GM21529 (cell line): ENCODE results near the gene SLC30A7.
"Not testable (repeated sequence)": the region's sequence is repeated elsewhere in the genome, so short reads cannot be mapped to it uniquely, and the experiment has no call there.

Experiments used
- ATAC-seq: cut with Tn5 transposase; IDR thresholded peaks from one replicate; pipeline ENCODE4 v1.9.1; 2021; ENCODE audit not compliant: unreplicated experiment

Gene SLC30A7, protein sequence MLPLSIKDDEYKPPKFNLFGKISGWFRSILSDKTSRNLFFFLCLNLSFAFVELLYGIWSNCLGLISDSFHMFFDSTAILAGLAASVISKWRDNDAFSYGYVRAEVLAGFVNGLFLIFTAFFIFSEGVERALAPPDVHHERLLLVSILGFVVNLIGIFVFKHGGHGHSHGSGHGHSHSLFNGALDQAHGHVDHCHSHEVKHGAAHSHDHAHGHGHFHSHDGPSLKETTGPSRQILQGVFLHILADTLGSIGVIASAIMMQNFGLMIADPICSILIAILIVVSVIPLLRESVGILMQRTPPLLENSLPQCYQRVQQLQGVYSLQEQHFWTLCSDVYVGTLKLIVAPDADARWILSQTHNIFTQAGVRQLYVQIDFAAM

DNA sequence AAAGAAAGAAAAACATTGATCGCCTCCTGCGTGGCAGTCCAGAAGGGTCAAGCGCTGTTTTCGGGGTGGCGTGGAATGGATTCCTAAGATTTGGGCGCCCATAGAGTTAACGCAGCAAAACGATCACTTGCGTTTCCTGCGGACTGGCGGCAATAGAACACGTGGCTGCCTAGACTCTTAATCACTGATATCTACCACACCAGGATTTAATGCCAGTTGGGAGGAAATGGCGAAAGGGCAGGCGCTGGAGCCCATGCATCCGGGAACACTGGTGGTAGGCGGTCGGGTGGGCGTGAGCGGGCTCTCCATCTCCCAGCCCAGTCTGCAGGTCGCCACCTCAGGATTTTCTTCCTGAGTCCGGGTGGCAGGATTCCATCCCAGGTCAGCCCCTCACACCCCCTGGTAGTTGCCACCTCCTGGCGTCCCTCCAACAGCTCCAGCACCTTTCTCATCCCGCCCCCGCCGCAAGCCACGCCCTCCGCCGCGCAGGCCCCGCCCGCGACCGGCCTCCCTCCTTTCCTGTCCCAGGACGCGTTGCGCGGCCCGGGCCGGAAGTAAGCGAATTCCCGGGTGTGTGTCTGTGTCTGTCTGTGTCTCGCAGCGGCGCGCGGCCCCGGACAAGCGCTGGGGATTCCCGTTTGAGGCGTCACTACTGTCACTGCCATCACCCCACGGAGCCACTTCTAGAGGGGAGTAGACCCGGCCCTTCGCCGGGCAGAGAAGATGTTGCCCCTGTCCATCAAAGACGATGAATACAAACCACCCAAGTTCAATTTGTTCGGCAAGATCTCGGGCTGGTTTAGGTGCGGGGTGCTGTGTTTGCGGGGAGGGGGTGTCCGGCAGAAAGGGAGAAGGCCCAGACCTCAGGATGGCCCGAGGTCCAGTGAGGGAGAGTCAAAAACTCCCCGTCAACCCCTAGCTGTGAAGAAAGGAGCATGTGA is at the start of gene SLC30A7:
Gene SLC30A7, plus strand, starts transcription at position 551 of the 941 bp plus-strand sequence. Its CDS starts 173 bp downstream, at position 724.
- ATAC-seq, result peak; percentile 72

DNA sequence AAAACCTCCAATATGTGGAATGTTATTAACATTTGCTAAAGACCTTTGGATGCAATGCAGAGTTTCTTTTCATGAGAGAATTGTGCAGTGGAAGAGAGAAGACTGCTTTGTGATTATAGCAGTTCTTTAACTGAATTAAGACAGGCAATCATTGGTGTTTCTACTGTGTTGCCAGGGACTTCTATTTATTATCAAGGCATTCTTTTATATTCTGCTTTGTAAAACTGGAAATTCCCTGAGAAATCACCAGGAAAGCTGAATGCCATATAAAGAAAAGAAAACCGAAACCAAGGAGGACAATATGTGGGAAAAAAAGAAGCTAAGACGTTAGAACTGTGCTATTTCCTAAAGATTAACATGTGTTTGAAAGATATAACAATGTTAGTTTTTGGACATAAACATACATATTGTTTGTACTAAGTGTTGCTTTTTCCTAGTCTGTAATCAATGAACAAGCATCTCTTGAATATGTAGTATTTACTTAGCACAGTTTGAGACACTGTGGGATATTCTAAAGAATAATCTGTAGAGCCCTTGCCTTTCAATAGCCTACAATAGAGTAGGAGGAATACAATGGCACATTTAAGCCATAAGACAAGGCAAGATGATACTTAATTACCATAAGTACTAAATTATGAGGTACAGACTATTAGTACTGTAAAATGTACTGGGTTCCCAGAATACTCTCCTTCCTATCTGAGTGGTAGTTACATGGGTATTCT is 48.4 kb upstream of the SLC30A7 start:
- ATAC-seq, result no peak

DNA sequence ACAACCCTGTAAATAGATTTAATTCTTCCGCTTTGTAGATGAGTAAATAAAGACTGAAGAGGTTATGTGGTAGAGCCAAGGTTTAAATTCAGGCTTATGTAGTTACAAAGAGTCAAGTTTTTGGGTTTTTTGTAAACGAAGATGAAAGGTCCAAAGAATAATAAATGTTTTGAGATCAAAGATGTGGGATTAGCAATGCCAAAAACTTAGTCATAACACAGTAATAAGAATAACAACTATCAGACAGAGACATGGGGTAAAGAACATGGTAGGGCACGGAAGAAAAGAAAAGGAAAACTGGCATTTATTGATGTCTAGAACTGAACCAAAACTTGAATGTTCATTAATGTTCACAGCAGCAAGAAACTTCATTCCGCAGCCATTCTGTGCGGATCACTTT is 44.2 kb upstream of the SLC30A7 start:
- ATAC-seq, result no peak

DNA sequence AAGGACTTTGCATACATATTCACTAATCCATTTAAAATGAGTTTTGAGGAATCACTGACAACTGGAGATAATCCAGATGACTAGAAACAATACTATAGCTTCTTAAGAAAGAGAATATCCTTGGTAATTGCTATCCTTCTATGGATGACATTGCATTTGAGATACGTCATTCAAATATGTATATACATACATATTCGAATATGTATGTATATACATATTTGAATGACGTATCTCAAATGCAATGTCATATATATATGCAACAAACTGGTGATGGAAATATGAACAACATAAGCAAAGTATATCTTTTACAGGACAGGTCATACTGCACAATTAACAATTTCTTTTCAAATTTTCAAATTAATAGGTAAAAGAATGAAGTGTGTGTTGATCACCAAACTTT is 42.9 kb upstream of the SLC30A7 start:
- ATAC-seq, result no peak

DNA sequence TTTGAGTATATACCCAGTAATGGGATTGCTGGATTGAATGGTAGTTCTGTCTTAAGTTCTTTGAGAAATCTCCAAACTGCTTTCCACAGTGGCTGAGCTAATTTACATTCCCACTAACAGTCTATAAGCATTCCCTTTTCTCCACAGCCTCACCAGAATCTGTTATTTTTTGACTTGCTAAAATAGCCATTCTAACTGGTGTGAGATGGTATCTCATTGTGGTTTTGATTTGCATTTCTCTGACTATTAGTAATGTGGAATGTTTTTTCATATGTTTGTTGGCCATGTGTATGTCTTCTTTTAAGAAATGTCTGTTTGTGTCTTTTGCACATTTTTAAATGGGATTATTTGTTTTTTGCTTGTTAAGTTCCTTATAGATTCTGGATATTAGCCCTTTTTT is 40.8 kb upstream of the SLC30A7 start:
- ATAC-seq, result not testable (repeated sequence)

DNA sequence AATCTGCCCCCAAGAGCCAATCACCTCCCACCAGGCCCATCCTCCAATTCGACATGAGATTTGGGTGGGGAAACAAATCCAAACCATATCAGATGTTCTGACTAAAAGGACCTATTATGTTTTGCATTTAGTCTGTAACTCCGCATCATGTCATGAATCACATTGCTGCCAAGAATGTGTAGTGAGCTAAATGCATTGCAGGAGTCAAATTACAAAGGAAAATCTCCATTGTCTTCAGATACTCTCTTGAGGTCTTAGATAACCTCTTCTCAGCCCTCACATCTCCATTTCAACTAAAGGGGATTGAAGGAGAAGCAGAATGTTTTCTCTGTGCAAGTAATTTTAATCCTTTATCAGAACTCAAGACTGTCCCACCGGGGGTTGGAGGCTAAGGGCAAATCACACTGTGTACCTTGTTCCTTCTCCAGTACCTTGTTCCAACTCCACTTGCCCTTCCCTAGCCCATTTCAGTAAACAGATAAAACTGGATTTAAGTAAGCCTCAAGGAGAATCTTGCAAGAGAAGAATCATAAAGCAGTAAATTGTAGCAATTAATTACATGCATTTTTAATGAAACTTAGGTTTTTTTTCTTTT is 35.4 kb upstream of the SLC30A7 start:
- no peak for ATAC-seq

DNA sequence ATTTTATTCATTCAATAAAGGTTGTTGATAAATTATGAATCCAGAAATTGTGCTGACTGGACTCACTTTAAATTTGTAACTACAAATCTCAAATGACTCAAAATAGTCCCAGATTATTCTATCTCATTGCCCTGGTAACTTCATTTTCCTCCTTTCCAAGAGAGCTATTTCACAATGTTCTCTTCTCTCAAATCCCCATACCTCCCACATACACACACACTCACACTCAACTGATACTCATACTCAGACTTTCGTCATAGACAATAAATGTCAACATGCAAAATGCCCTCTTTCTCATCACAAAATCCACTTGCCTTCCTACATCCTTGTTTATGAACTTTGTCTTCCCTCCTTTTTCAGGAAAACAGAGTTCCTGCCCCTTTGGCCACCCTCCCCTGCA is 34.5 kb upstream of the SLC30A7 start:
- ATAC-seq, result no peak

DNA sequence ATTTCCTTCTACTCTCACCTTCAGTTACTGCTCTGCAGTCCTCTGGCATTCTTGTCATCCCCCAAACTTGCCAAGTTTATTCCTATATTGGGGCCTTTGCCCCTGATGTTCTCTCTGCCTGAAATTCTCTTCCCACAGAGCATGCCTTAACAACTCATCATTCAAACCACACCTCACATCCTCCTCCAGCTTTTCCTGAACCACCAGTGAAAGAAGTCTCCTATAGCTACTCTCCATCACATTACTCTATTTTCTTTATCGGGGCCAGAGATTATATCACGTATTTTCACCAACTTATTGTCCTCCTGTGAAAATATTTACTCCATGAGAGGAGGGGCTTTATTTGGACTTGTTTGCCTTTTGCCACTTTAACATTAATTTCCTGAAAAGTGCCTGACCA is 33.3 kb upstream of the SLC30A7 start:
- ATAC-seq, result no peak

DNA sequence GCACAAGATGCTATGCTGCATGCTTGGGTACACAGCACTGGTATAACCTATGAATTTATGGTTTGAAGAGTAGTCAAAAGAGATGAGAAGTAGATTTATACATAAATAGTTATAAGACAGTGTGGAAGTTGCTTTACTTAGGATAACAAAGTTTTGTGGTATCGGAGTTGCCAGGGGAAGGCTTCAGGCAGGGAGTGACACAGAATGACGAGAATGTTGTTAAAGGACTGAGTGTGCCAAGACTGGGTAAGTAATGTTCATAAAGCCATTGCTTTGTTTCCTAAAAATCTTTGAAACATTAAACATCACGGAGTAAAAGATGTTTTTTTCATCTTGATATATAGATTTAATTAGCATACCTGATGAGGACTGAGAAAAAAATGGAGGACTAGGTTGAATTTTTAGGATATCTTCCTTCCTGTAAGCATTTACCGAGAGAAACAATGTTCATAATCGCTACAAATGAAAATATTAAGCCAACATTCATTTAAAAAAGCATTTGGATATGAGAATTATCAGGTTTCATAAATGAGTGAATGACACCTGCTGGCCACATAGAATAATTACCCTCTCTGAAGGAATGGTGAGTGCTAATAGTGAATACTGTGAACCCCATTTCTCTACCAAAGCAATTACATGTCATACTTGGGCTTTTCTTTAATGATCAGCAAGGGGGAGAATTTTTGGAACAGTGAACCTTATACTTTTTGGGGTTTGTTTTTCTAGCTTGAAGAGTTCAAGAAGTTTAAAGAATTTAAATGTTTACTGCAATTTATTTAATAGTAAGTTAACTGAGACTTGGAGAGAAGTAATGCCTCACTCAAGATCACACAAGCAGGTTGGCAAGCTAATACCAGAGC is 29.6 kb upstream of the SLC30A7 start:
- peak; percentile 63 for ATAC-seq

DNA sequence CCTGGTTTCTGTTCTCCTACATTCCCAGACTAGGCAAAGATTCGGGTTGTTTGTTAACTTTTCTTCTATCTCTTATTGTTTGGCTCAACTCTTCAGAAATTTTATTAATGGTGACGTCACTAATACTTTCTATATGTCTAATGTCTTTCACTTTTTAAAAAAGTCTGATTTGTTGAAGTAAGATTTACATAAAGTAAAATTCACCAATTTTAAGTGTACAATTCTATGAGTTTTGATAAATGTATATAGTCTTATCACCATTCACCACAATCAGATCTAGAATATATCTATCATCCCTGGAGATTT is 29.0 kb upstream of the SLC30A7 start:
- ATAC-seq, result no peak

DNA sequence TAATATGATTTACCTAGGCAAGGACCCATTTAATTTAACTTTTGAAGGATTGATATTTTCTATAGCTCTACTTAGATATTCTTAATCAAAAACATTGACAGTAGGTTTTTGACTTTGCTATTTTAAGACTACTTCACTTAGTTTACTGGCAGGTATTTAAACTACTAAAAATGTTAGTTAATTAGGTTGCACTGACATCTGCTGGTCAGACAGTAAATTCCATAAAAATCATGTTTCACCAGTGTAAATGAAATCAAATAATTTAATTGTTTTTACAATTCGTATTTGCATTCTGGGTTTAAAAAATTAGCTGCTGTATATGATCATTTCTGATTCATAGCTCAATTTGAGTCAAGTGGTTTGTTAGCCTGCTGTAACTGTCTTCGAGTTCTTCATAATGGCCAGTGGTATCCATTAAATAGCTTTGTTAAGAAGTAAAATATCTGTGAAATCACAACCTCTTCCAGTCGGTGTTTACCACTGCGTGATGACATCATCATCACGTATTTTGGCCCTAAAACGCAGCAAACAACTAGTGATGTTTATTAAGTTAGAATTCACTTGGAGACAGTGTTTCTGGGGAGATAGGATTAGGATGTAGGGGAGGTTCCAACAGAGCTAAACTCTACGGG is 27.4 kb upstream of the SLC30A7 start:
- ATAC-seq, result no peak

DNA sequence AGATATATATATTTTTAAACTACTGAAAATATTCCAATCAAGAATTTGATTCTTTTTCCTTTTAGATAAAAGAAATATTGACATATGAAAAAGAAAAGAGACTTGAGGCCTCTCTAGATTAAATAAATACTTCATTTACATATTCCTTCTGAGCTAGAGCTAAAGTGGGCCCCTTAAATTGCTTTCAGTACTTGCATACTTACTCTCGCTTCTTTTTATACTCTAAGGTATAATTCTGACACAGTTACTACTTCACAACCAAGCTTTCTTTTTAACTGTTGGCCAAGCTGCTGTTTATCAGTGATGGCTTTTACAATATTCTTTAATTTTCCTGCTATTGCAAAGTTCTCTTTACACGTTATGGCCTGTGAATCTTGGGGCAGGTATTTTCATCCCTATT is 25.9 kb upstream of the SLC30A7 start:
- no peak for ATAC-seq

DNA sequence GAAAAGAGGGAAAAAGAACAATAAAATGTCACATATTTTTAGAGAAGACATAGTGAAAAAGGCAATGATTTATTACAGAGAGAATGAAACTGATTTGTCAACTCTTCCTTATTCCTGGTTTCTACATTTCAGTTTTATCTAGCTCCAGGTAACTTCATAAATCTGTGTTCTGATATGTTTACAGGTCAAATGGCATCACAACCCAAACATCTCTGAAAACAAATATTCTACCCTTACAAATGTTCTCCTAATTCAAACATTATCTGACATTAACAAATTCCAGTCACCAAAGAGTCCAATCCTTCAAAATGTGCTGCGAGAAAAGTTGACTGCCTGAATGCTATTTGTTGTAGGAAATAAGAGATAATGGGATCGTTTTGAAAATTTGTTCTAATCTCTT is 21.5 kb upstream of the SLC30A7 start:
- ATAC-seq, result no peak

DNA sequence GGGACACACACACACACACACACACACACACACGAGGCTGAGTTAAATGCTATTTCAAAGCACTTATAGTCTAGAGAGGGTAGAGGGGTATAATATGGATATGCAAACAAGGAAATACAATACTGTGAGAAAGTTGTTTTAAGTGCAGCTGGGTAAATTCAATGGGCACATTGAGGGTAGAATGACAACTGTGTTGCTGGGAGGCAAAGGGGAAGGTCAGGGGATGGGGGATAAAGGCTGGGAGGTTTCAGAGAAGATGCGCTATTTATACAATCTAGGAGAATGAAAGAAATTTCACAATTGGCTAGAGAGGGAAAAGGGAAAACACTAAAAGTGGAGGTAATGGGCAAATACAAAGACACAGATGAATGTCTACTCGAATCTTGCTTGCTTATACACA is 20.7 kb upstream of the SLC30A7 start:
- ATAC-seq, result no peak

DNA sequence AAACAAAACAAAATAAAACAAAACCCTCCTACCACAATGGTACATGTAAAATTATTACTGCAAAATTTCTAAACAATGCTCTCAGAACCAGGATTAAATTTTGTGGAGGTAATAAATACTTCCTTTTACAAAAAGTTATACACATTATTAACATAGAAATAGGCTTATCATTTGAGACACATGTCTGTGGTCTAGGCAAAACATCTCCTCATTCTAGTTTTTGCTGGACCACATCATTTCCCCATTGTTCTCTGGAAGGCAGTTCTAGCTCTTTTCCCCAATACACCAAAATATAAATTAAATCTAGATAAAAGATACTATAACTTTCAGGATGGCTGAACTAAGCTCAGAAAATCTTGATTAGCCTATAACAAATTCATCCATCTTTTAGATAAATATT is 19.6 kb upstream of the SLC30A7 start:
- no peak for ATAC-seq

DNA sequence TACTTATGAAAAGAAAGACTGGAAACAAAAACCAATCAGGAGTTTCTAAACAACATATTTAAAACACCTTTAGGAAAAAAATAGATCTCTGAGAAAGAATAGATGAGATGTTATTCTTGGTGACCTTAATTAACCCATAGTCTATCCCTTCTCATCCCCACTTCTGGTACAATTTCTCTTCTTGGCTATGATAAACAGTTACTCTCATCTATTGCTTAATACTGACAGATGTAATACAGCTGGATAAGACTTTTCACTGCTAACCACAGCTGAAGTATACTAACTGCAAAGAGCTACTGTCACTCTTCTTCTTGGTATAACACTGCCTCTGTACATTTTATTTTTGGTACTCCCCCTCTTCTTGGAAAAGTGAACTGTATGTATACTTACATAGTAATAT is 16.5 kb upstream of the SLC30A7 start:
- ATAC-seq, result no peak

DNA sequence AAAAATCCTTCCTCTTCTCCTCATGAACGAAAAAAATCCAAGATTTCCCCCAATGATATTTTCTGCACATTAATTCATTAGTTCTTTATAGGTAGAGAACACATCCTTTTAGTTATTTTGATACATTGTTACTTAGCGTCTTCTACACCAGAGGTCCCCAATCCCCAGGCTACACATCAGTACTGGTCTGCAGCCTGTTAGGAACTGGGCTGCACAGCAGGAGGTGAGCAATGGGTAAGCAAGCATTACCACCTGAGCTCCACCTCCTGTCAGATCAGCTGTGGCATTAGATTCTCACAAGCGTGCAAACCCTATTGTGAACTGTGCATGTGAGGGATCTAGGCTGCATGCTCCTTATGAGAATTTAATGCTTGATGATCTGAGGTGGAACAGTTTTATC is 14.2 kb upstream of the SLC30A7 start:
- no peak for ATAC-seq

DNA sequence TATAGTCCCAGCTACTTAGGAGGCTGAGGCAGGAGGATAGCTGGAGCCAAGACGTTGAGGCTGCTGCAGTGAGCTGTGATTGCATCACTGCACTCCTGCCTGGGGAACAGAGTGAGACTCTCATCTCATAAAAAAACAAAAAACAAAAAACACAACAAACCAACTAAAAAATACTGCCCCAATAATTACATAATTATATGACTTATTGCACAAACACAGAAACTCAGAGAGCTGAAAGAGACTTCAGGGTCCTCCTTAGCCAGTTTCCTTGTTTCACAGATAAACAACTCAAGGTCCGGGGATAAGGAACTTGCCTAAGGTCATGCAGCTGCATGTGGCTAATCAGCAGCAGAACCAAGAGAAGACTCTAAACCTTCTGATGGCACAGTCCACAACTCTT is 13.2 kb upstream of the SLC30A7 start:
- ATAC-seq, result no peak

DNA sequence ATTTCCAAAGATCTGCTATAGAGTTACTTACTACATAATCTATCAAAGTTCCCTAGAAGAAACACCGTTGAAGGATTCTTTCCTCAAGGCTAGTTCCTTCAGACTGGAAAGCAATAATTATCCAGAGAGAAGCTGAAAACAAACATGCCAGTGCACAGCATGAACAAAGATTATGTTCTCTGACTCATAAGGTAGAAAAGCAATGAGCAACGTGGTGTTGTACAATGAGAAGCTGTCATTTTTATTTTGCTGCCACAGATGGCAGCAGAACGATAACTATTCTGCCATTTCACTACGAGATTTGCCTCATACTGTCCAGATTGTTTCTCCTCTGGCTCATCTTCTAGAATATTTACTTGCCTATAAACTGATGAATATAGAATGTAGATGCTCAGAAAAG is 11.9 kb upstream of the SLC30A7 start:
- no peak for ATAC-seq

DNA sequence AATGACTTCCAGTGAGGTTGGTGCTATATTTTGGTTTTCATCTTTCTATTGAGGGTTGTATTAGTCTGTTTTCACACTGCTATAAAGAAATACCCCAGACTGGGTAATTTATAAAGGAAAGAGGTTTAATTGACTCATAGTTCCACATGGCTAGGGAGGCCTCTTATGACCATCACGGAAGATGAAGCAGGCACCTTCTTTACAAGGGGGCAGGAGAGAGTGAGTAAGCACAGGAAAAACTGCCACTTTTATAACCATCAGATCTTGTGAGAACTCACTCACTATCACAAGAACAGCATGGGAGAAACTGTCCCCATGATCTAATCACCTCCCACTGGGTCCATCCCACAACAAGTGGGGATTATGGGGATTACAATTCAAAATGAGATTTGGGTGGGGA is 6.9 kb upstream of the SLC30A7 start:
- not testable (repeated sequence) for ATAC-seq
